ENCODE results near the gene RTN3. TPM values are rescaled to one million over a fixed set of nuclear protein-coding genes. Genes with fewer than 3 reads are reported as not detected.
"Not testable (repeated sequence)": the region's sequence is repeated elsewhere in the genome, so short reads cannot be mapped to it uniquely, and the experiment has no call there.

RTN3 gene
- total RNA-seq, 1 donor = 65.1 TPM

GRCh38 chr11:63767565-63768236, 86.4 kb downstream of the RTN3 start:
- Histone ChIP-seq H3K27me3 (ENCODE audit: insufficient read depth, low read length) (peaks cover 20% of the 10 kb centered on the region), H3K4me1 (ENCODE audit: insufficient read depth, low read length) (peaks cover 19% of the 10 kb centered on the region), H3K9me3 (ENCODE audit: low read depth, low read length) (no peaks in the 10 kb centered on the region), H3K4me3 (ENCODE audit: low read length) (peak overlapping the region; percentile 66)

GRCh38 chr11:63768237-63769041, 87.1 kb downstream of the RTN3 start, which contains the start of gene ZFTA:
TSS of gene ZFTA (minus strand) at chr11:63768775. CDS start at chr11:63768622, 153 bp downstream.
- Histone ChIP-seq H3K27me3 (ENCODE audit: insufficient read depth, low read length) (peaks cover 21% of the 10 kb centered on the region), H3K4me1 (ENCODE audit: insufficient read depth, low read length) (peaks cover 19% of the 10 kb centered on the region), H3K4me3 (ENCODE audit: low read length) (peak within 1 kb of the TSS; percentile 66), H3K9me3 (ENCODE audit: low read depth, low read length) (no peaks in the 10 kb centered on the region)

- Histone ChIP-seq H3K4me3 (ENCODE audit: low read length) (peak overlapping the region; percentile 42), H3K4me1 (ENCODE audit: insufficient read depth, low read length) (peaks cover 19% of the 10 kb centered on the region), H3K9me3 (ENCODE audit: low read depth, low read length) (no peaks in the 10 kb centered on the region), H3K27me3 (ENCODE audit: insufficient read depth, low read length) (peaks cover 21% of the 10 kb centered on the region)
Observed at GRCh38 chr11:63769042-63769713, 87.9 kb downstream of the RTN3 start.

- H3K4me3 ChIP-seq (ENCODE audit: low read length) = no peak overlapping the region
- H3K4me1 ChIP-seq (ENCODE audit: insufficient read depth, low read length) = peaks cover 19% of the 10 kb centered on the region
- no peaks in the 10 kb centered on the region for H3K9me3 ChIP-seq (ENCODE audit: low read depth, low read length)
- peaks cover 21% of the 10 kb centered on the region for H3K27me3 ChIP-seq (ENCODE audit: insufficient read depth, low read length)
Observed at GRCh38 chr11:63769714-63770455, 88.6 kb downstream of the RTN3 start.

- Histone ChIP-seq H3K4me3 (ENCODE audit: low read length) (no peak overlapping the region), H3K4me1 (ENCODE audit: insufficient read depth, low read length) (peaks cover 19% of the 10 kb centered on the region), H3K27me3 (ENCODE audit: insufficient read depth, low read length) (peaks cover 21% of the 10 kb centered on the region), H3K9me3 (ENCODE audit: low read depth, low read length) (no peaks in the 10 kb centered on the region)
Observed at GRCh38 chr11:63770763-63771162, 89.5 kb downstream of the RTN3 start.

- H3K27me3 ChIP-seq (ENCODE audit: insufficient read depth, low read length) = peaks cover 21% of the 10 kb centered on the region
- peaks cover 17% of the 10 kb centered on the region for H3K4me1 ChIP-seq (ENCODE audit: insufficient read depth, low read length)
- not testable (repeated sequence) for H3K9me3 ChIP-seq (ENCODE audit: low read depth, low read length); H3K4me3 ChIP-seq (ENCODE audit: low read length)
Observed at GRCh38 chr11:63771741-63772318, 90.5 kb downstream of the RTN3 start.

GRCh38 chr11:63775191-63775590, 93.9 kb downstream of the RTN3 start:
- Histone ChIP-seq H3K9me3 (ENCODE audit: low read depth, low read length) (no peaks in the 10 kb centered on the region), H3K4me1 (ENCODE audit: insufficient read depth, low read length) (peaks cover 1% of the 10 kb centered on the region), H3K27me3 (ENCODE audit: insufficient read depth, low read length) (peaks cover 16% of the 10 kb centered on the region), H3K4me3 (ENCODE audit: low read length) (no peak overlapping the region)

GRCh38 chr11:63779039-63779438, 97.7 kb downstream of the RTN3 start:
- no peak overlapping the region for H3K4me3 ChIP-seq (ENCODE audit: low read length)
- no peaks in the 10 kb centered on the region for H3K4me1 ChIP-seq (ENCODE audit: insufficient read depth, low read length)

GRCh38 chr11:63782749-63783148, 101.4 kb downstream of the RTN3 start:
- no peaks in the 10 kb centered on the region for H3K4me1 ChIP-seq (ENCODE audit: insufficient read depth, low read length)
- no peaks in the 10 kb centered on the region for H3K9me3 ChIP-seq (ENCODE audit: low read depth, low read length)
- no peaks in the 10 kb centered on the region for H3K27me3 ChIP-seq (ENCODE audit: insufficient read depth, low read length)
- H3K4me3 ChIP-seq (ENCODE audit: low read length) = no peak overlapping the region

More at GRCh38 chr11:63779039-63779438, 97.7 kb downstream of the RTN3 start:
- no peaks in the 10 kb centered on the region for H3K9me3 ChIP-seq (ENCODE audit: low read depth, low read length)
- no peaks in the 10 kb centered on the region for H3K27me3 ChIP-seq (ENCODE audit: insufficient read depth, low read length)

- Histone ChIP-seq H3K4me1 (ENCODE audit: insufficient read depth, low read length) (no peaks in the 10 kb centered on the region), H3K4me3 (ENCODE audit: low read length) (no peak overlapping the region), H3K27me3 (ENCODE audit: insufficient read depth, low read length) (no peaks in the 10 kb centered on the region), H3K9me3 (ENCODE audit: low read depth, low read length) (no peaks in the 10 kb centered on the region)
Observed at GRCh38 chr11:63783925-63784592, 102.8 kb downstream of the RTN3 start.

GRCh38 chr11:63785823-63786222, 104.5 kb downstream of the RTN3 start:
- Histone ChIP-seq H3K9me3 (ENCODE audit: low read depth, low read length) (no peaks in the 10 kb centered on the region), H3K4me1 (ENCODE audit: insufficient read depth, low read length) (no peaks in the 10 kb centered on the region), H3K4me3 (ENCODE audit: low read length) (no peak overlapping the region), H3K27me3 (ENCODE audit: insufficient read depth, low read length) (no peaks in the 10 kb centered on the region)

- Histone ChIP-seq H3K27me3 (ENCODE audit: insufficient read depth, low read length) (no peaks in the 10 kb centered on the region), H3K9me3 (ENCODE audit: low read depth, low read length) (no peaks in the 10 kb centered on the region), H3K4me1 (ENCODE audit: insufficient read depth, low read length) (no peaks in the 10 kb centered on the region), H3K4me3 (ENCODE audit: low read length) (no peak overlapping the region)
Observed at GRCh38 chr11:63791495-63792167, 110.3 kb downstream of the RTN3 start.

GRCh38 chr11:63793161-63793560, 111.9 kb downstream of the RTN3 start:
- Histone ChIP-seq H3K4me1 (ENCODE audit: insufficient read depth, low read length) (no peaks in the 10 kb centered on the region), H3K27me3 (ENCODE audit: insufficient read depth, low read length) (no peaks in the 10 kb centered on the region), H3K9me3 (ENCODE audit: low read depth, low read length) (no peaks in the 10 kb centered on the region), H3K4me3 (ENCODE audit: low read length) (no peak overlapping the region)

All from mononuclear cell (primary cell).